ENCODE data around the gene ZNF28. TPM values are rescaled to one million over a fixed set of nuclear protein-coding genes. Genes with fewer than 3 reads are reported as not detected.
"Not testable (repeated sequence)": the region's sequence is repeated elsewhere in the genome, so short reads cannot be mapped to it uniquely, and the experiment has no call there.

The ZNF28 gene
- total RNA-seq, 1 experiment from 2014 or later: 29.7 TPM

GRCh38 chr19:52785506-52785905 is 35.9 kb downstream of the ZNF28 start:
- H3K9me2 ChIP-seq (replicated peaks; ENCODE audit: low read length): no peaks in the 10 kb centered on the region
- no peaks in the 10 kb centered on the region for H3F3A ChIP-seq (ENCODE audit: low read length, unreplicated experiment)
- no peaks in the 10 kb centered on the region for H3K9me3 ChIP-seq (ENCODE audit: low read length)
- TF ChIP-seq CTCF (conservative IDR thresholded peaks at IDR 0.05; ENCODE audit: low read depth, low read length) (no peak), EZH2 (IDR thresholded peaks at IDR 0.05; ENCODE audit: low read length, unreplicated experiment) (no peak), EZH2phosphoT487 (IDR thresholded peaks at IDR 0.05; ENCODE audit: borderline replicate concordance, low read length) (no peak)
- H3K9ac ChIP-seq (ENCODE audit: low read length): peak overlapping the region; percentile 71; the same call in 1 of the 2 replicates
- H3K27me3 ChIP-seq (ENCODE audit: low read length): no peaks in the 10 kb centered on the region
- peaks cover 16% of the 10 kb centered on the region for H3K36me3 ChIP-seq (ENCODE audit: low read depth, low read length)
- peak overlapping the region; percentile 79 for H3K4me2 ChIP-seq (ENCODE audit: low read length)
- peaks cover 3% of the 10 kb centered on the region; the same call in 1 of the 2 replicates for H3K4me1 ChIP-seq (ENCODE audit: insufficient read depth, low read length)
- H3K27ac ChIP-seq (ENCODE audit: low read length): no peak overlapping the region
- H2AFZ ChIP-seq (ENCODE audit: low read length): no peak overlapping the region
- no TSS peak for BruUV-seq (replicated peaks)
- peaks cover 26% of the 10 kb centered on the region for H3K79me2 ChIP-seq (ENCODE audit: low read length)
- ATAC-seq (no peak), DNase-seq (no peak)
- ChIA-PET POLR2A (ENCODE audit: unreplicated experiment) (no interaction called here), CTCF (no interaction called here)
- peak overlapping the region; percentile 71 for H3K4me3 ChIP-seq (ENCODE audit: low read length)
- intact Hi-C loops (cut with micrococcal nuclease): no loop called here
- no peaks in the 10 kb centered on the region for H4K20me1 ChIP-seq (ENCODE audit: low read length)

GRCh38 chr19:52782864-52783263 is 38.6 kb downstream of the ZNF28 start:
- H3K9me2 ChIP-seq (replicated peaks; ENCODE audit: low read length); H3K27ac ChIP-seq (ENCODE audit: low read length); intact Hi-C loops (cut with micrococcal nuclease); CTCF ChIA-PET; H2AFZ ChIP-seq (ENCODE audit: low read length); H3K4me3 ChIP-seq (ENCODE audit: low read length); H3K4me2 ChIP-seq (ENCODE audit: low read length); H3F3A ChIP-seq (ENCODE audit: low read length, unreplicated experiment); H3K9me3 ChIP-seq (ENCODE audit: low read length); BruUV-seq (replicated peaks); H3K9ac ChIP-seq (ENCODE audit: low read length); DNase-seq; H3K4me1 ChIP-seq (ENCODE audit: insufficient read depth, low read length); POLR2A ChIA-PET (ENCODE audit: unreplicated experiment); ATAC-seq; H3K27me3 ChIP-seq (ENCODE audit: low read length); H4K20me1 ChIP-seq (ENCODE audit: low read length): not testable (repeated sequence)
- peaks cover 26% of the 10 kb centered on the region for H3K79me2 ChIP-seq (ENCODE audit: low read length)
- H3K36me3 ChIP-seq (ENCODE audit: low read depth, low read length): peaks cover 27% of the 10 kb centered on the region

- Histone ChIP-seq H3K9me3 (ENCODE audit: low read length) (no peaks in the 10 kb centered on the region), H3K36me3 (ENCODE audit: low read depth, low read length) (peaks cover 55% of the 10 kb centered on the region), H3K79me2 (ENCODE audit: low read length) (peaks cover 3% of the 10 kb centered on the region; the same call in 1 of the 2 replicates), H3K4me3 (ENCODE audit: low read length) (no peak overlapping the region), H2AFZ (ENCODE audit: low read length) (no peak overlapping the region), H3K4me2 (ENCODE audit: low read length) (no peak overlapping the region), H4K20me1 (ENCODE audit: low read length) (no peaks in the 10 kb centered on the region), H3K9ac (ENCODE audit: low read length) (no peak overlapping the region), H3F3A (ENCODE audit: low read length, unreplicated experiment) (no peaks in the 10 kb centered on the region), H3K9me2 (replicated peaks; ENCODE audit: low read length) (no peaks in the 10 kb centered on the region), H3K27ac (ENCODE audit: low read length) (no peak overlapping the region), H3K4me1 (ENCODE audit: insufficient read depth, low read length) (no peaks in the 10 kb centered on the region), H3K27me3 (ENCODE audit: low read length) (no peaks in the 10 kb centered on the region)
- no peak for ATAC-seq
- POLR2A ChIA-PET (ENCODE audit: unreplicated experiment): no interaction called here
- CTCF ChIA-PET: no interaction called here
- no peak for TF ChIP-seq EZH2 (IDR thresholded peaks at IDR 0.05; ENCODE audit: low read length, unreplicated experiment)
- TF ChIP-seq CTCF (conservative IDR thresholded peaks at IDR 0.05; ENCODE audit: low read depth, low read length): no peak
- TF ChIP-seq EZH2phosphoT487 (IDR thresholded peaks at IDR 0.05; ENCODE audit: borderline replicate concordance, low read length): no peak
- no TSS peak for BruUV-seq (replicated peaks)
- DNase-seq: no peak
- intact Hi-C loops (cut with micrococcal nuclease): no loop called here
Observed at GRCh38 chr19:52778811-52779210, 42.6 kb downstream of the ZNF28 start.

DNA sequence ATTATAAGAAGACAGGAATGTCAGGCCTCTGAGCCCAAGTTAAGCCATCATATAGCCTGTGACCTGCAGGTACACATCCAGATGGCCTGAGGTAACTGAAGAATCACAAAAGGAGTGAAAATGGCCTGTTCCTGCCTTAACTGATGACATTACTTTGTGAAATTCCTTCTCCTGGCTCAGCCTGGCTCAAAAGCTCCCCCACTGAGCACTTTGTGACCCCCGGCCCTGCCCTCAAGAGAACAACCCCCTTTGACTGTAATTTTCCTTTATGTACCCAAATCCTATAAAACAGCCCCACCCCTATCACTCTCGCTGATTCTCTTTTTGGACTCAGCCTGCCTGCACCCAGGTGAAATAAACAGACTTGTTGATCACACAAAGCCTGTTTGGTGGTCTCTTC is 65.0 kb downstream of the ZNF28 start:
- CTCF ChIA-PET; POLR2A ChIA-PET (ENCODE audit: unreplicated experiment); ATAC-seq; H4K20me1 ChIP-seq (ENCODE audit: low read length); H3K4me1 ChIP-seq (ENCODE audit: insufficient read depth, low read length); intact Hi-C loops (cut with micrococcal nuclease); H3K4me3 ChIP-seq (ENCODE audit: low read length); H3K27ac ChIP-seq (ENCODE audit: low read length); H2AFZ ChIP-seq (ENCODE audit: low read length); H3K9me2 ChIP-seq (replicated peaks; ENCODE audit: low read length); H3K4me2 ChIP-seq (ENCODE audit: low read length); H3F3A ChIP-seq (ENCODE audit: low read length, unreplicated experiment); H3K79me2 ChIP-seq (ENCODE audit: low read length); H3K27me3 ChIP-seq (ENCODE audit: low read length); BruUV-seq (replicated peaks); DNase-seq; H3K9ac ChIP-seq (ENCODE audit: low read length); H3K36me3 ChIP-seq (ENCODE audit: low read depth, low read length); H3K9me3 ChIP-seq (ENCODE audit: low read length): not testable (repeated sequence)
